H9 (cell line): ENCODE measurements around the gene SF3A2. TPM values are rescaled to one million over a fixed set of nuclear protein-coding genes. Genes with fewer than 3 reads are reported as not detected.
A peak's percentile ranks its signal among the peaks of the same experiment; 100 is the strongest.

ENCODE experiments used
- DNase-seq: peaks from one replicate; pipeline ENCODE4 v3.0.0-alpha.2; 2017
- H2AFZ ChIP-seq: one replicate; pipeline ENCODE4 v1.6.1; 2013; ENCODE audit warnings: mild to moderate bottlenecking, low read length, control low read depth, moderate library complexity
- H2AK5ac ChIP-seq: 2 replicates; pipeline ENCODE4 v1.6.1; 2013; ENCODE audit warnings: low read length, control low read depth, mixed read lengths; ENCODE audit not compliant: insufficient read length
- H2BK120ac ChIP-seq: one replicate; pipeline ENCODE4 v1.6.1; 2013; ENCODE audit warnings: low read depth, mild to moderate bottlenecking, low read length, control low read depth, inconsistent platforms; ENCODE audit not compliant: poor library complexity, severe bottlenecking
- H2BK12ac ChIP-seq: 2 replicates; pipeline ENCODE4 v1.6.1; 2013; ENCODE audit warnings: low read length, control low read depth, mixed read lengths, low read depth; ENCODE audit not compliant: insufficient read length
- H2BK15ac ChIP-seq: 2 replicates; pipeline ENCODE4 v1.6.1; 2013; ENCODE audit warnings: low read depth, low read length, control low read depth
- H2BK20ac ChIP-seq: one replicate; pipeline ENCODE4 v1.6.1; 2013; ENCODE audit warnings: low read depth, mild to moderate bottlenecking, low read length, control low read depth, inconsistent platforms; ENCODE audit not compliant: poor library complexity, severe bottlenecking
- H2BK5ac ChIP-seq: 2 replicates; pipeline ENCODE4 v1.6.1; 2013; ENCODE audit warnings: low read length, control low read depth, mixed read lengths; ENCODE audit not compliant: insufficient read length
- H3K14ac ChIP-seq: 2 replicates; pipeline ENCODE4 v1.6.1; 2013; ENCODE audit warnings: low read length, control low read depth; ENCODE audit not compliant: insufficient read depth
- H3K18ac ChIP-seq: 2 replicates; pipeline ENCODE4 v1.6.1; 2013; ENCODE audit warnings: low read depth, mild to moderate bottlenecking, mixed read lengths, low read length, control low read depth; ENCODE audit not compliant: insufficient read length
- H3K23ac ChIP-seq: 2 replicates; pipeline ENCODE4 v1.6.1; 2013; ENCODE audit warnings: low read length, control low read depth, mixed read lengths, low read depth; ENCODE audit not compliant: insufficient read length
- H3K23me2 ChIP-seq: 2 replicates; pipeline ENCODE4 v1.6.1; 2013; ENCODE audit warnings: low read depth, mild to moderate bottlenecking, mixed read lengths, low read length, control low read depth; ENCODE audit not compliant: insufficient read length, poor library complexity, severe bottlenecking
- H3K27ac ChIP-seq: 2 replicates; pipeline ENCODE4 v1.5.1; 2013; ENCODE audit warnings: low read length, control low read depth, mixed read lengths, low read depth; ENCODE audit not compliant: insufficient read length
- H3K27me3 ChIP-seq: 2 replicates; pipeline ENCODE4 v1.6.1; 2013; ENCODE audit warnings: low read length, control low read depth, inconsistent platforms; ENCODE audit not compliant: insufficient read depth
- H3K4ac ChIP-seq: 2 replicates; pipeline ENCODE4 v1.6.1; 2013; ENCODE audit warnings: low read depth, mild to moderate bottlenecking, control low read depth, inconsistent platforms, low read length, moderate library complexity
- H3K4me1 ChIP-seq: 2 replicates; pipeline ENCODE4 v1.6.1; 2013; ENCODE audit warnings: low read length, control low read depth, inconsistent platforms; ENCODE audit not compliant: insufficient read depth
- H3K4me2 ChIP-seq: 2 replicates; pipeline ENCODE4 v1.6.1; 2013; ENCODE audit warnings: low read length, control low read depth, mixed read lengths; ENCODE audit not compliant: insufficient read length, insufficient read depth
- H3K56ac ChIP-seq: 2 replicates; pipeline ENCODE4 v1.6.1; 2013; ENCODE audit warnings: low read depth, mild to moderate bottlenecking, mixed read lengths, low read length, control low read depth; ENCODE audit not compliant: insufficient read length
- H3K79me1 ChIP-seq: 2 replicates; pipeline ENCODE4 v1.6.1; 2013; ENCODE audit warnings: low read depth, mild to moderate bottlenecking, moderate library complexity, low read length, control low read depth, inconsistent platforms; ENCODE audit not compliant: insufficient read depth, poor library complexity, severe bottlenecking
- H3K79me2 ChIP-seq: 2 replicates; pipeline ENCODE4 v1.6.1; 2013; ENCODE audit warnings: low read length, control low read depth, inconsistent platforms; ENCODE audit not compliant: insufficient read depth
- H3K9ac ChIP-seq: 2 replicates; pipeline ENCODE4 v1.6.1; 2013; ENCODE audit warnings: low read length, control low read depth, mixed read lengths; ENCODE audit not compliant: insufficient read length; ENCODE audit errors: extremely low read depth
- H3K9me3 ChIP-seq: one replicate; pipeline ENCODE4 v1.6.1; 2013; ENCODE audit warnings: low read depth, low read length, inconsistent platforms; ENCODE audit not compliant: control insufficient read depth
- H3T11ph ChIP-seq: one replicate; pipeline ENCODE4 v1.6.1; 2013; ENCODE audit warnings: mild to moderate bottlenecking, low read length, control low read depth, inconsistent platforms
- H4K20me1 ChIP-seq: one replicate; pipeline ENCODE4 v1.6.1; 2013; ENCODE audit not compliant: control insufficient read depth, insufficient read length, insufficient read depth
- H4K5ac ChIP-seq: 2 replicates; pipeline ENCODE4 v1.6.1; 2013; ENCODE audit warnings: low read depth, mild to moderate bottlenecking, mixed read lengths, low read length, control low read depth; ENCODE audit not compliant: insufficient read length
- H4K8ac ChIP-seq: replicated peaks from 2 replicates; pipeline ENCODE4 v1.6.1; 2013; ENCODE audit warnings: low read length, control low read depth, mixed read lengths, low read depth; ENCODE audit not compliant: insufficient read length
- H4K91ac ChIP-seq: 2 replicates; pipeline ENCODE4 v1.6.1; 2013; ENCODE audit warnings: low read depth, mild to moderate bottlenecking, moderate library complexity, mixed read lengths, low read length, control low read depth; ENCODE audit not compliant: insufficient read length
- H3K27ac Mint-ChIP-seq, 3 experiments: 2 replicates in 2 of 3; 3 replicates in 1 of 3; pipeline ENCODE4 v1.8.0; 2020 to 2021; ENCODE audit warnings: mixed read lengths in 3 of 3, mild to moderate bottlenecking in 1 of 3, moderate library complexity in 1 of 3
- H3K27me3 Mint-ChIP-seq: 2 replicates; pipeline ENCODE4 v1.8.0; 2021; ENCODE audit warnings: low read depth, mild to moderate bottlenecking, moderate library complexity, mixed read lengths
- H3K36me3 Mint-ChIP-seq, 3 experiments: 2 replicates in 2 of 3; 3 replicates in 1 of 3; pipeline ENCODE4 v1.8.0; 2020 to 2021; ENCODE audit warnings: low read depth in 3 of 3, mixed read lengths in 3 of 3; ENCODE audit not compliant: insufficient read depth in 1 of 3
- H3K4me1 Mint-ChIP-seq, 2 experiments: 2 replicates each; pipeline ENCODE4 v1.8.0; 2020; ENCODE audit warnings: mixed read lengths in 2 of 2
- H3K4me3 Mint-ChIP-seq, 2 experiments: 2 replicates in 1 of 2; 3 replicates in 1 of 2; pipeline ENCODE4 v1.8.0; 2020 to 2021; ENCODE audit warnings: mild to moderate bottlenecking in 2 of 2, mixed read lengths in 2 of 2, moderate library complexity in 1 of 2
- H3K9me3 Mint-ChIP-seq, 2 experiments: 2 replicates in 1 of 2; 3 replicates in 1 of 2; pipeline ENCODE4 v1.8.0; 2020; ENCODE audit warnings: mild to moderate bottlenecking in 2 of 2, mixed read lengths in 2 of 2, moderate library complexity in 1 of 2
- WGBS: extraction: QIAGEN DNeasy Blood & Tissue Kit; methylation state at CpG from one replicate; pipeline ENCODE4 v1.1.7; 2013; ENCODE audit warnings: missing lambda C conversion rate, low lambda C conversion rate, mixed read lengths; ENCODE audit not compliant: insufficient read length; ENCODE audit errors: extremely low coverage; 5-methylcytosine and 5-hydroxymethylcytosine counted together
- total RNA-seq: library from RNA; stranded (reverse); gene quantifications from 2 replicates; pipeline ENCODE4 v1.2.1, GENCODE V29; 2021
- TF ChIP-seq, protein P1 (sequence below): fragments of 200-600 bp; sonication (generic); conservative IDR thresholded peaks from 3 replicates; pipeline ENCODE4 v1.8.0; 2021; ENCODE audit warnings: antibody characterized with exemption, mild to moderate bottlenecking

SF3A2 gene
- total RNA-seq, 1 experiment from 2014 or later: 166 TPM

DNA sequence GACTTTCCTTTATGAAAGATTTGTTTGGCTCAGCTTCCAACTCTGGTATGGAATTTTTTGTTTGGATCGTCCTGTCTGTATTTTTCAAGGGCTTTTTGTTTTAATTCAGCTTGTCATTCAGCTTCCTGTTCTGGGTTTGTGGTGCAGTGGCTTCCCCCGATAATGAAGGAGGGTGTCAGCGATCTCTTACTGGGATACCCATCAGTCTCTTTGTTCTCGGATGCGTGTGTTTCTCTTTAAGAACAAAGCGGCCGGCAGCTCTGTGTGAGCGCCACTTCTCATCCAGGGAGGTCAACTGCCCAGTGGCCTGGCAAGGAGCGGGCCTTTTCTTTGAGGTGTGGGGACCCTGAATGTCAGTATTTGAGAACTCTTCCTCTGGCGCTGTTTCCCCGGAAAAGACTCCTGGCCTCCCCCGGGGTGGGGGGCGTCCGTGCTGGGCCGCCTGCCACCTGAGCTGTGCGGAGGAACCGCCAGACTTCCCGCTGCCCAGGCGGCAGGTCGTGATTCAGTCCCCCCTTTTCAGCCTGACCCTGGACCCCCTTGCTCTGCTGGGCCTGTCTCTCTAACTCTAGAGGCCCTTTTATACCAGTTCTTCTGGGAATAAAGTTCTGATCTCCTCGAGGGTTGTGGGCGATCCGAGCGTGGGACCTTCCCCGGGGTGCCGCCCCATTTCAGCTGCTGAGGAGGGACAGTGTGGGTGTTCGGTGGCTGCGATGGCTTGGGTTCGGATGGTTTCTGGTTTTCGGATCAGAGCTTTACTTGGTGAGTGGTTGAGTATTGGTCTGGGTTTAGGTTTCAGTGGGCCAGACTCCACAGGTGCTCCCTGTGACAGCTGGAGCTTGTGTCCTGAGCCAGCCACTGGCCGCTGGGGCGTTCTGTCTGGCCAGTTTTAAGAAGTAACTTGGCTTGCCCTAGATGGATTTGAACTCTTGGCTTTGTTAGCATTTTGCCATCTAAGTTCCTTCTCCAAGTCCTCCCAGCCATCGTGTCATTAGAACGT is 3.4 kb downstream of the SF3A2 start:
- no peak overlapping the region for H4K91ac ChIP-seq
- no peak overlapping the region for H3K56ac ChIP-seq
- no peaks in the 10 kb centered on the region for H3K27me3 ChIP-seq
- no CpG with 5 or more reads among the region's 34 CpGs for WGBS
- Mint-ChIP-seq H3K4me1 (peaks cover 40 to 44% of the 10 kb centered on the region in 2 experiments), H3K27ac (peak overlapping the region in 2 of 3 experiments; percentile 78 to 87; a peak in 4 of 7 replicates), H3K4me3 (peak overlapping the region; percentile 79 to 97), H3K27me3 (no peaks in the 10 kb centered on the region; the same call in 1 of the 2 replicates), H3K9me3 (peaks cover 0 to 3% of the 10 kb centered on the region in 2 experiments; a peak in 1 of 5 replicates), H3K36me3 (peaks cover 22 to 63% (median 50%) of the 10 kb centered on the region in 3 experiments)
- H3K9ac ChIP-seq: peak overlapping the region; percentile 11
- H3K14ac ChIP-seq: no peak overlapping the region
- peaks cover 2% of the 10 kb centered on the region for H4K20me1 ChIP-seq
- H3K18ac ChIP-seq: no peak overlapping the region
- H4K8ac ChIP-seq: no peak overlapping the region
- H2BK12ac ChIP-seq: no peak overlapping the region
- H2BK15ac ChIP-seq: no peak overlapping the region
- no peak overlapping the region for H3T11ph ChIP-seq
- no peak overlapping the region for H3K4me2 ChIP-seq
- H3K9me3 ChIP-seq: no peaks in the 10 kb centered on the region
- peaks cover 6% of the 10 kb centered on the region for H3K23me2 ChIP-seq
- no peak overlapping the region for H2BK120ac ChIP-seq
- no peak overlapping the region for H3K4ac ChIP-seq
- no peak overlapping the region for H2AFZ ChIP-seq
- TF ChIP-seq, protein P1, sequence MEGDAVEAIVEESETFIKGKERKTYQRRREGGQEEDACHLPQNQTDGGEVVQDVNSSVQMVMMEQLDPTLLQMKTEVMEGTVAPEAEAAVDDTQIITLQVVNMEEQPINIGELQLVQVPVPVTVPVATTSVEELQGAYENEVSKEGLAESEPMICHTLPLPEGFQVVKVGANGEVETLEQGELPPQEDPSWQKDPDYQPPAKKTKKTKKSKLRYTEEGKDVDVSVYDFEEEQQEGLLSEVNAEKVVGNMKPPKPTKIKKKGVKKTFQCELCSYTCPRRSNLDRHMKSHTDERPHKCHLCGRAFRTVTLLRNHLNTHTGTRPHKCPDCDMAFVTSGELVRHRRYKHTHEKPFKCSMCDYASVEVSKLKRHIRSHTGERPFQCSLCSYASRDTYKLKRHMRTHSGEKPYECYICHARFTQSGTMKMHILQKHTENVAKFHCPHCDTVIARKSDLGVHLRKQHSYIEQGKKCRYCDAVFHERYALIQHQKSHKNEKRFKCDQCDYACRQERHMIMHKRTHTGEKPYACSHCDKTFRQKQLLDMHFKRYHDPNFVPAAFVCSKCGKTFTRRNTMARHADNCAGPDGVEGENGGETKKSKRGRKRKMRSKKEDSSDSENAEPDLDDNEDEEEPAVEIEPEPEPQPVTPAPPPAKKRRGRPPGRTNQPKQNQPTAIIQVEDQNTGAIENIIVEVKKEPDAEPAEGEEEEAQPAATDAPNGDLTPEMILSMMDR: no peak
- H3K79me1 ChIP-seq: peaks cover 13% of the 10 kb centered on the region
- no peak overlapping the region for H2BK5ac ChIP-seq
- peaks cover 55% of the 10 kb centered on the region for H3K79me2 ChIP-seq
- H4K5ac ChIP-seq: no peak overlapping the region
- no peak overlapping the region for H2AK5ac ChIP-seq
- DNase-seq: no peak
- H3K27ac ChIP-seq: no peak overlapping the region
- no peak overlapping the region for H3K23ac ChIP-seq
- H2BK20ac ChIP-seq: no peak overlapping the region
- peaks cover 4% of the 10 kb centered on the region; the same call in 1 of the 2 replicates for H3K4me1 ChIP-seq
